ENCODE data around the gene ASPG.

The ASPG gene

DNA sequence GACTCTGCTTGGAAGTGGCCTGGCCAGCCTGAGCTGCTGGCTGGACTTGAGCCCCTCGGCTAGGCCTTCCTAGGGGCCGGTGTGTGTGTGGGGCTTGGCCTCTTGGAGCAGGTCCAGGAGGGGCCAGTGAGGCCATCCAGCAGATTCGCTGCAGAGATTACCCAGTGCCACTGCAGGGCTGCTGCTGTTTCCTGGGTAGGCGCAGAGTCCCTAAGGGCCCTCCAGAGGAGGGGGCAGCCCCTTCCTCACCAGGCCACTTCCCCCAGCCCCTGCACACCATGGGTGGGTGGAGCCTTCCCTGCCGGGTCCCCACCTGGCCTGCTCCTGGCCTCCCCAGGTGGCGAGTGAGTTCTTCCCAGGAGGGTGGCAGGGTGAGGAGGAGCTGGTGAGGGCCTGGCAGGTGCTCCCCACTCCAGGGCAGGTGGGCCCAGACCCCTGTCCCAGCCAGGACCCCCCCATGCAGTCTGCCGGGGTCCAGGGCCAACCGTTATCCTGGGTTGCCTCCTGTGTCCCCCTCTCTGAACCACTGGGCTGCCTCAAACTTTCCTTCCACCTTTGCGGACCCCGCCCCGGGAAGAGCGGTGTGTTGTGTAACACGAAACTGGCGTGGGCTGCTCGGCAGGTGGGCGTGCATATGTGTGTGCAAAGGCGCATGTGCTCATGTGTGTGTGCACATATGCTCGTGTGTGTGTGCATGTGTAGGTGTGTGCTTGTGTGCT is 25.1 kb downstream of the ASPG start:
- Mint-ChIP-seq H3K4me3 (no peak overlapping the region), H3K27me3 (peaks cover 17% of the 10 kb centered on the region), H3K36me3 (no peaks in the 10 kb centered on the region), H3K4me1 (no peaks in the 10 kb centered on the region), H3K27ac (no peak overlapping the region), H3K9me3 (no peaks in the 10 kb centered on the region)
- peak; percentile 19 for DNase-seq
- CTCF ChIA-PET = no interaction called here

DNA sequence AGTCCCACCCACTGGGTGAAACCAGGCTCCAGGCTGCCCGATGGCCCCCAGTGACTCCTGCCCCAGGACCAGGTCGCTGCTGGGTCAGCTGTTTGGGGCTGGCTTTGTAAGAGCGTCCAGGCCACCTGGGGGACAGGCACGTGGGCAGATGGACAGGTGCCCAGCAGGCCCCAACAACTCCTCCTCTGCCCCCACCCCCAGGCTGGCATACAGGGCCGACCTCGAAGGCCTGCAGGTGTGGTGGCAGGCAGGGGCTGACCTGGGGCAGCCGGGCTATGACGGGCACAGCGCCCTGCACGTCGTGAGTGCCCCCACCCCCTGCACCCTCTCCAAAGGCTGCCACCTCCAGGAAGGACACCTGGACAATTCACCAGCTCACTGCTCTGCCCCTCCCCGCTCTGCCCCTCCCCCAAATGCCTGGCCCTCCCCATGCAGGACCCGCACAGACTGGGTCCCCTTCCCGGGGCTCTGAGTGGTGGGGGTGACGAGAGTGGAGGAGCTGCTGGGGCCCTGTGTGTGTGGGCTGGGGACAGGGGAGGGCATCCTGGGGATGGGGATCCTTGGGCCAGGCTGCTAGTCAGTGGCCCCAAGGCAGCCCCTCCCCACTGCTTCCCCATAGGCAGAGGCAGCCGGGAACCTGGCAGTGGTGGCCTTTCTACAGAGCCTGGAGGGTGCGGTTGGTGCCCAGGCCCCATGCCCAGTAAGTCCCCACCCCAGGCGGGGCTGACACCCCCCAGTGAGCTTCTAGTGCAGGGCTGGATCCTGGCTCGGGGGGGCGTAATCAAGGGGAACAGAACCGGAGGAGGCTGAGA is 26.0 kb downstream of the ASPG start:
- H3K36me3 Mint-ChIP-seq = no peaks in the 10 kb centered on the region
- peaks cover 2% of the 10 kb centered on the region for H3K4me1 Mint-ChIP-seq
- H3K9me3 Mint-ChIP-seq = no peaks in the 10 kb centered on the region
- DNase-seq = peak; percentile 19
- no peak overlapping the region for H3K4me3 Mint-ChIP-seq
- H3K27me3 Mint-ChIP-seq = peaks cover 26% of the 10 kb centered on the region
- no peak overlapping the region for H3K27ac Mint-ChIP-seq
- CTCF ChIA-PET = no interaction called here

DNA sequence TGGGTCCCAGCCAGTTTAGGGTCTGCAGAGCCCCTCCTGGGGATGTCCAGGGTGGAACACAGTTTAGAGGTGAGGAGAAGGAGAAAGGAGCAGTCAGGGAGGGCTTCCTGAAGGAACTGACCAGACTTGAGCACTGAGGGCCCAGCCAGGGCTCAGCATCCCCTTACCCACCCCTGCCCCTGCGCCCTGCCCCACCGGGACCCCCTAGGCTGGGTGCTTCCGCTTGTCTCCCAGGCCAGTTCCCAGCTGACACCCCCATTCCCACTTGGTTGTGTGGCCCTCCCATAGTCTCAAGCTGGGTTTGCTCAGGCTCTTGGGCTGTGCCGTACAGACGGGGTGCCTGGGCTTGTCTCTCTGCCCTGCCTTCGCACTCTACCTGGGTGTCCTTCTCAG is 26.6 kb downstream of the ASPG start:
- no peak overlapping the region for H3K27ac Mint-ChIP-seq
- H3K36me3 Mint-ChIP-seq = no peaks in the 10 kb centered on the region
- peak; percentile 17 for DNase-seq
- CTCF ChIA-PET = no interaction called here
- H3K4me3 Mint-ChIP-seq = no peak overlapping the region
- H3K9me3 Mint-ChIP-seq = no peaks in the 10 kb centered on the region
- peaks cover 28% of the 10 kb centered on the region for H3K27me3 Mint-ChIP-seq
- peaks cover 2% of the 10 kb centered on the region for H3K4me1 Mint-ChIP-seq

DNA sequence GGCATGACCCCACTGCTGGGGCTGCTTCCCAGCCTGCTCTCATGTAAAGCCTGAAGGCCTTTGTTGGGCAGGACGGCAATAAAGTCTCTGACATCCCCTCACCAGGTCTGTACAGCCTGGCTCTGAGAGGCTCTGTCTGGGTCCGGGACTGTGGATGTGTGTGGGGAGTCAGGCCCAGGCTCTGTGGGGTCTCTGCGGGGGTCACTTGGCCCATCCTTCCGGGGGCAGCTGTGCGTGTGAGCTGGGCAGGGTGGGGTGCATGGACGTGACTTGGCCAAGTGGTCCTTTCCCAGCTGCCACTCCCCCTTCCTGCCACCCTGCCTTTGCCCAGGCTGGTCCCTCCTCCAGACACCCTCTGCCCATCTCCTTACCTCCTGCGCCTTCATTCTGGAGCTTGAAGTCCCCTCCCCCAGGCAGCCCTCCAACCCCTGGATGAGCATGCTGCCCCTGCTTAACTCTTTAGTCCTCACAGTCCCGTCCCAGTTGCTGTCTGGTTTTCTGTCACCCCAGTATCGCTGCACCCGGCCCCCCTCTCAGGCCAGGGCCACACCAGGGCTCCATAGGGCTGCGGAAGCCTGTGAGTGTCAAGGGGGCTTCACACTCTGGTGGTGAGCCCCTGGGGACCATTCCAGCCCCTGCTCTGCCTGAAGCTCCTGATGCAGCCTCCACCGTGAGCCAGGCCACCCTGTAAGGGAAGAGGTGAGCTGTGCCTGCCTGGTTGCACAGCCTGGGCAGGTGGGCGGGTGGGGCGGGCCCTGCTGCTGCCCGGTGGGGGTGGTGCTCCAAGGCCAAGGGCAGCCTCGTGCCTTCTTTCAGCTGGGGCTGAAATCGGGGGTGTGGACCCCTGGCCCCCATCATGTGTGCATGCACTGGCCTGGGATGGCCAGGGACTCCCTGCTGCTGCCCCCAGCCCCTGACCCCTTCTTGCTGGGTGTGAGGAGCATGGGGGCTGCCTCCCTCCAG is 27.4 kb downstream of the ASPG start:
- peaks cover 2% of the 10 kb centered on the region for H3K4me1 Mint-ChIP-seq
- H3K4me3 Mint-ChIP-seq = no peak overlapping the region
- no peak overlapping the region for H3K27ac Mint-ChIP-seq
- no peaks in the 10 kb centered on the region for H3K9me3 Mint-ChIP-seq
- no peak for DNase-seq
- no peaks in the 10 kb centered on the region for H3K36me3 Mint-ChIP-seq
- CTCF ChIA-PET = no interaction called here
- peaks cover 34% of the 10 kb centered on the region for H3K27me3 Mint-ChIP-seq

DNA sequence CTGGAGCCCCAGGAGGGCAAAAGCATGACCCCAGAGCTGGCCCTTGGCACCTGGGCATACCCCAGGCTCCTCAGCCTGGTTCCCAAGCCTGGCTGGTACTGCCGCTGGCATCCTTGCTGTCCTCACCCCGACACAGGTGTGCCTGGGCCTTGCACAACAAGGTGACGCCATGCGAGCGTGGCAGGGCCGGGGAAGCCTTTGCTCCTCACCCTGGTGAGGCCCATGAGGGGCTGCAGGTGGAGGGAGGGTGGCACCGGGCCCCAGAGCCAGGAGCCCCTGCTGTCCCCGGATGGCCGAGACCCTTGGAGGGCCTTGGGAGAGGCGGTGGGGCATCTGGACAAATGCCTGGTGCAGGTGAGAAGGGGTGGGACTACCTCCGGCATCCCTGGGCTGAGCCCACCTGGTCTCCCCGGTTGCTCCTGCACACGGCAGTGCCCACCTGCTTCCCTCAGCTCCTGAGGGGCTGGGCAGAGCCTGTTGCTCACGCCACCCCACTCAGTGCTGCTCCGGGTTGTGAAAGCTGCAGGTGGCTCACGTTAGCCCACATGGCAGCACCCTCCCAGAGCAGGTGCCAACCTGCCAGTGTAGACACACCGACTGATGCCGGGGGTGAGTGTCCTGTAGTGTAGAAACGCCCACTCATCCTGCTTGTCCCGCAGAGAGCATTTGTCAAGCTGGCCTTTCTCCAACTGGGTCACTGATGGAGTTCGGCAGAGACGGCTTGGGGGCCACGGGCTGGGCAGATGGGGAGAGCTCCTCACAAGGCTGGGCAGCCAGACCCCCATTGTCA is 28.3 kb downstream of the ASPG start:
- Mint-ChIP-seq H3K4me1 (peaks cover 2% of the 10 kb centered on the region), H3K36me3 (no peaks in the 10 kb centered on the region), H3K4me3 (no peak overlapping the region), H3K9me3 (no peaks in the 10 kb centered on the region), H3K27me3 (peaks cover 44% of the 10 kb centered on the region), H3K27ac (no peak overlapping the region)
- peak; percentile 18 for DNase-seq
- CTCF ChIA-PET = no interaction called here

DNA sequence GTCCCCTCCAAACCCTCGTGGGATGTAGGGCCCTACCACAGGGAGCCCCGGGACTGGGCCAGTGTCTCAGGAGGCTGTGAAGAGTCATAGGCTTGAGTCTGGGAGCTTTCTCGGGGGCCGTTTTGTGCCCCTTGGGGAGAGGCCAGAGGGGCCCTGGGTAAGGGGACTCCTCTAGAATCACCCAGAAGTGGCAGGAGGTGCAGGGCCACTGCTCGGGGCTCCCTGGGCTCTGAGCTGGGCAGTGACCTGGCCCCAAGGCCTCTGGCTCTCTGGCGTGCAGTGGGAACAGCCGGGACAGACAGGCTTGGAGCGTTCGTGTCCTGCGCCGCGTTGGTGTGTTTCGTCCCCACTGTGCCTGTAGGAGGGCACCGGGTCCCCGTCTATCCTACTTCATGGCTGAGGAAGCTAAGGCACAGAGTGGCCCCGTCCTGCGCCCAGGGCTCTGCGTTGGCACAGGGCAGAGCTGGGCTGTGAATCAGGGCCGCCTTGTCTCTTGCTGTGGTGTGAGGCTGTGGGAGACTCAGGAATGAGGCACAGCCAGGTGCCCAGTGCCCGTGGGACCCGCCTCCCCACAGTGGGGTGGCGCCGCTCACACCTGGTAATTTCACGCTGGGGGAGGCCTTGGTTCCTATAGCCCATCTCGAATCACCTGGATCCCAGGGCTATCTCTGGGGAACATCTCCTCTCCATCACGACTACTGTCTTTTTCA is 29.1 kb downstream of the ASPG start:
- CTCF ChIA-PET = interaction anchor here (0.8 kb wide), 1 partner anchor 39 kb away, joined by 4 read pairs; no protein-coding TSS in a partner anchor
- Mint-ChIP-seq H3K27me3 (peaks cover 51% of the 10 kb centered on the region), H3K27ac (no peak overlapping the region), H3K4me1 (peaks cover 2% of the 10 kb centered on the region), H3K4me3 (no peak overlapping the region), H3K9me3 (no peaks in the 10 kb centered on the region), H3K36me3 (no peaks in the 10 kb centered on the region)
- DNase-seq = peak; percentile 18

DNA sequence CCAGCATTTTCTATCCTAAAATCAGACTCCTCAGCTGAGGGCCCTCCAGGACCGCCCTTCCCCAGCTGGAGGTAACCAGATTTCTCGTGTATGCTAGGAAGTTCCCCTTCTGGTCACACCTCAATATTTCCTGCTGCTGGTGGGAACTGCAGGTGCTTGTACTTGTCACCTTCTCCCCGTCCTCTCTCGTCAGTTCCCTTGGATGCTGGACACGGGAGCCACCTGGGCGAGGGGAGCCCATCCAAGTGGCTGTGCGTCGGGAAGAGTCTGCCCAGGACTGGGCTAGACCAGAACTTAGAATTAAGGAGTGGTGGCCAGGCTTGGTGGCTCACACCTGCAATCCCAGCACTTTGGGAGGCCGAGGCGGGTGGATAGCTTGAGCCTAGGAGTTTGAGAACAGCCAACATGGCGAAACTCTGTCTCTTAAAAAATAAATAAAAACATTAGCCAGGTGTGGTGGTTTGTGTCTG is 29.7 kb downstream of the ASPG start:
- CTCF ChIA-PET = interaction anchor here (0.8 kb wide), 1 partner anchor 39 kb away, joined by 4 read pairs; no protein-coding TSS in a partner anchor

DNA sequence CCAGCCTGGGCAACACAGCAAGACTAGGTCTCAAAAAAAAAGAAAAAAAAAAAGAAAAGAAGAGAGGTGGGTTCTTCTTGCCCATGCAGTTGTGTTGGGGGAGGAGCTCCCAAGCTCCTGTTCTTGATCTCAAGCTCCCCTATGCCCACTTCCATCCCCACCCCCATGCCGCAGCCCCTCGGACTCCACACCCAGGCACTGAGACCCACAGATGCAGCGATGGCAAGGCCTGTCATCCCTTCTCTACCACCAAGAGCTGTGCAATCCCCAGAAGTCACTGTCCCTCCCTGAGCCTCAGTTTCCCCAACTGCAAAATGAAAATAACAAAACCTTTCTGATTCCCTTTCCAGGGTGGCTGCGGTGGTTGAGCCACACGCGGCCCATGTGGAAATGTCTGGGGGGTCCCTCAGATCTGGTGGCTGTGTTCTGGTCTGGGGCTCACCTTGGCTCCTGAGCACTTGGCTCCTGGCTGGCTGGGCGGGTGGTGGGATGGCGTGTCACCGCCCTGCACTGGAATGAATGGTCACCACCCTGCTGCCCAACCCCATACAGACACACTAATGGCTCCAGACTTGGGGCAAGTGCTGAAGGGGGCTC is 30.3 kb downstream of the ASPG start:
- no peaks in the 10 kb centered on the region for H3K9me3 Mint-ChIP-seq
- DNase-seq = peak; percentile 18
- no peak overlapping the region for H3K27ac Mint-ChIP-seq
- H3K4me1 Mint-ChIP-seq = peaks cover 2% of the 10 kb centered on the region
- H3K4me3 Mint-ChIP-seq = peak overlapping the region; percentile 15
- CTCF ChIA-PET = no interaction called here
- no peaks in the 10 kb centered on the region for H3K36me3 Mint-ChIP-seq
- peaks cover 63% of the 10 kb centered on the region for H3K27me3 Mint-ChIP-seq

More for the DNA sequence above, 29.7 kb downstream of the ASPG start:
- Mint-ChIP-seq H3K27me3 (peaks cover 57% of the 10 kb centered on the region), H3K4me1 (peaks cover 2% of the 10 kb centered on the region), H3K27ac (no peak overlapping the region), H3K9me3 (no peaks in the 10 kb centered on the region), H3K4me3 (no peak overlapping the region), H3K36me3 (no peaks in the 10 kb centered on the region)
- no peak for DNase-seq

DNA sequence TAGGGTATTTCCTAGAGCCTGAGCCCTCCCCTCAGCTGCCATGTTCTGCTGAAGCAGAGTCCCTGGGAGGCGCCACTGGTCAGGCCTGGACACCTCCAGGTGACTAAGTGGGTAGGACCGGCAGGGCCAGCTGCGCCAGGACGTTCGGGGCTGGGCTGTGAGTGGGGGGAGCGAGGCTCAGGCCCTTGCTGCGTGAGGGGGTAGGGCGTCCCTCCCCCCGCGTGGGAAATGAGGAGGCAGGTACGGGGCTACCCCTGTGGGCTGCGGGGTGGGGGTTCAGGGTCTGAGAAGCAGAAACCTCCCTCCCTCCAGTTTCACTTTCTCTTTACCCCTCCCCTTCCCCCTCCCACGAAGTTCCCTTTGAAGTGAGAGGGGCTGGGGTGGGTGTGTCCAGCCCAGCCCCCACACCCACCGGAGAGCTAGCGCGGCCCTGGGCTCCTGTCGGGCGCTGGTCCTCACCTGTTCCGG is 30.8 kb downstream of the ASPG start:
- peak; percentile 21 for DNase-seq
- Mint-ChIP-seq H3K36me3 (no peaks in the 10 kb centered on the region), H3K4me1 (peaks cover 2% of the 10 kb centered on the region), H3K4me3 (no peak overlapping the region), H3K27ac (no peak overlapping the region), H3K9me3 (no peaks in the 10 kb centered on the region), H3K27me3 (peaks cover 69% of the 10 kb centered on the region)
- CTCF ChIA-PET = no interaction called here

DNA sequence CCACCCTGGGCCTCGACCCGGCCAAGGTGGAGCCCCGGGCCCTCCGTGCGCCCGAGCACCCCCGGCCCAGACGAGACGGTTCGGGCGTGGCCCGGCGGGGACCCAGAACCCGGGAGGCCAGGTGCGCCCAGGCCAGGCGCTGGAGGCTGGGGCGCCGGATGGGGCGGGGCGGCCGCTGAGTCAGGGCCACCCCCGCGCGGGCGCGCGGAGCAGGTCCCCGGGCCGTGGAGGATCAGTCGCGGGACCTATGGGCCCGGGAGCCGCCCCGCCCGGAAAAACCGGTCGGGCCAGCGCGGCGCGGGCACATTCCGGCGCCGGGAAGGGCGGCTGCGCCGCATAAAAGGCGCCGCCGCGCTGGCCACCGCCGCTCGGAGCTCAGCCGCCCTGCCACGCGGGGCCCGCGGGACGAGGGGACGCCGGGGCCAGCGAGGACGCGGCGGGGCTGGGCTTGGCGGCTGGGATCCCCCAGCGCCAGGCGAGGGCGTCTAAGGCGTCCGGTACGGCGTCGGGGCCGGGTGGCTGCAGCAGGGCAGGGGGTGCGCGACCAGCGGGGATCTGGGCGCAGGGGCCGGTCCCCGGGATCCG is 31.3 kb downstream of the ASPG start:
- peak; percentile 26 for DNase-seq
- Mint-ChIP-seq H3K27me3 (peaks cover 70% of the 10 kb centered on the region), H3K4me3 (no peak overlapping the region), H3K36me3 (no peaks in the 10 kb centered on the region), H3K27ac (no peak overlapping the region), H3K9me3 (no peaks in the 10 kb centered on the region), H3K4me1 (peaks cover 2% of the 10 kb centered on the region)
- CTCF ChIA-PET = no interaction called here

DNA sequence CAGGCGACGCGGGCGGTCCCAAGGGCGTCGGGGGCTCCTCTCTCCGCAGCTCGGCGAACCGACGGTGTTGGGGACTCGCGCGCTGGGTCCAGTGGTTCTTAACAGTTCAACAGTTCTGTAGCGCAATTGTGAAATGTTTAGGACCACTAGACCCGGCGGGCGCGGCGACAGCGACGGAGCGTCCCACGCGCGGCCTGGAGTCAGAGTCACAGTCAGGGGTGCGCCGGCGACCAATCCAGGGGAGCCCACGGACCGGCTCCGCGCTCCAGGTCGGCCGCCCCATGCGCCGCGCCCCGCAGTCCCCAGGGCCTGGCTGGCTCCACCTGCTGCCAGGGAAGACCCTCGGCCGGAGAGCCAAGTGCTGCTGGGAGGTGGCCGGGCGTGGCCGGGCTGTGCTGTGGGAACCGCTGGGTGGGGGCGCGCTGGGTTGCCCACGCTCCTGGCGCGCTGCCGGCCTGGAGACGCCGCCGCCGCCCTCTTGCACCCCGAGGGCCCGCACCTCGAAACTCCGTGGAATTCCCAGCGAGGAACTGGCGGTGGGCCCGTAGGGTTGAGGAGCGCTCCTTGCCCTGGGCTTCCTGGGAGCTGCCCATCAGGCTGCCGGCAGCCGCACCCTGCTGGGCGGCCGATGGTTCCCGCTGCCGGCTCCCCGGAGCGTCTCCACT is 32.0 kb downstream of the ASPG start:
- H3K36me3 Mint-ChIP-seq = no peaks in the 10 kb centered on the region

More for the DNA sequence above, 32.0 kb downstream of the ASPG start:
- peak; percentile 11 for DNase-seq
- Mint-ChIP-seq H3K4me1 (peaks cover 2% of the 10 kb centered on the region), H3K27me3 (peaks cover 73% of the 10 kb centered on the region), H3K27ac (no peak overlapping the region), H3K9me3 (no peaks in the 10 kb centered on the region), H3K4me3 (no peak overlapping the region)
- CTCF ChIA-PET = no interaction called here
